SK-N-MC (cell line): ENCODE results near the gene NTN5.

Experiments used
- EZH2 ChIP-seq: fragments of 200-600 bp; sonication (generic); IDR thresholded peaks from one replicate; pipeline ENCODE4 v1.6.1; 2017; ENCODE audit warnings: antibody characterized with exemption
- POLR2AphosphoS5 ChIP-seq: IDR thresholded peaks from 2 replicates; pipeline ENCODE4 v1.6.1; 2012; ENCODE audit warnings: mild to moderate bottlenecking, low read depth, low read length, borderline replicate concordance

GRCh38 chr19:48615231-48616040 is 57.4 kb downstream of the NTN5 start:
- no peak for TF ChIP-seq POLR2AphosphoS5
- no peak for TF ChIP-seq EZH2
